Measurements from ENCODE around the gene FOXF1.

The FOXF1 gene

DNA sequence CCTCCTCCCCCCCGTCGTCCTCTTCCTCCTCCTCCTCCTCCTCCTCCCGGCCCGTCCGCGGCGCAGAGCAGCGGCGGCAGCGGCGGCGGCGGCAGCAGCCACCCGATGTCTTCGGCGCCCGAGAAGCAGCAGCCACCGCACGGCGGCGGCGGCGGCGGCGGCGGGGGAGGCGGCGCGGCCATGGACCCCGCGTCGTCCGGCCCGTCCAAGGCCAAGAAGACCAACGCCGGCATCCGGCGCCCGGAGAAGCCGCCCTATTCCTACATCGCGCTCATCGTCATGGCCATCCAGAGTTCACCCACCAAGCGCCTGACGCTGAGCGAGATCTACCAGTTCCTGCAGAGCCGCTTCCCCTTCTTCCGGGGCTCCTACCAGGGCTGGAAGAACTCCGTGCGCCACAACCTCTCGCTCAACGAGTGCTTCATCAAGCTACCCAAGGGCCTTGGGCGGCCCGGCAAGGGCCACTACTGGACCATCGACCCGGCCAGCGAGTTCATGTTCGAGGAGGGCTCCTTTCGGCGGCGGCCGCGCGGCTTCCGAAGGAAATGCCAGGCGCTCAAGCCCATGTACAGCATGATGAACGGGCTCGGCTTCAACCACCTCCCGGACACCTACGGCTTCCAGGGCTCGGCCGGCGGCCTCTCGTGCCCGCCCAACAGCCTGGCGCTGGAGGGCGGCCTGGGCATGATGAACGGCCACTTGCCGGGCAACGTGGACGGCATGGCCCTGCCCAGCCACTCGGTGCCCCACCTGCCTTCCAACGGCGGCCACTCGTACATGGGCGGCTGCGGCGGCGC is at the start of gene FOXF1:
TSS of gene FOXF1 (plus strand) at position 63 of the 797 bp plus-strand sequence. CDS start at position 106, 43 bp downstream.
- DNase-seq, result no peak

DNA sequence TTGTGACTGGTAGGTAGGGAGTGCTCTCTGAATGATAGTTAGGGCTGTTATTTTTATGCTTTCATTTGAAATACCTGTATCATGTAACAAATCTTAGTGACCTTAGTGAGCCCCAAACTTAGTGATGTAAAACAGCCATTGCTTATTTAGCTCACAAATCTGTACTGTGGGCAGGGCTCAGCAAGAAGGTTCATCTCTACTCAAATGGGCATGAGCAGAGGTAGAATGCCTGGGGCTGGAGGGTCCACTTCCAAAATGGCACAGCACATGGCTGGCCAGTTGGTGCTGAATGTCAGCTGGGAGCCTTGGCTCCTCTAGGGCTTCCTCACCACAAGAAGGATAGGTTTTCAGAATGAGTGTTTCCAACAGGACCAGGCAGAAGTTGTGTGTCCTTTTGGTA is 49.3 kb upstream of the FOXF1 start:
- no peak for DNase-seq

DNA sequence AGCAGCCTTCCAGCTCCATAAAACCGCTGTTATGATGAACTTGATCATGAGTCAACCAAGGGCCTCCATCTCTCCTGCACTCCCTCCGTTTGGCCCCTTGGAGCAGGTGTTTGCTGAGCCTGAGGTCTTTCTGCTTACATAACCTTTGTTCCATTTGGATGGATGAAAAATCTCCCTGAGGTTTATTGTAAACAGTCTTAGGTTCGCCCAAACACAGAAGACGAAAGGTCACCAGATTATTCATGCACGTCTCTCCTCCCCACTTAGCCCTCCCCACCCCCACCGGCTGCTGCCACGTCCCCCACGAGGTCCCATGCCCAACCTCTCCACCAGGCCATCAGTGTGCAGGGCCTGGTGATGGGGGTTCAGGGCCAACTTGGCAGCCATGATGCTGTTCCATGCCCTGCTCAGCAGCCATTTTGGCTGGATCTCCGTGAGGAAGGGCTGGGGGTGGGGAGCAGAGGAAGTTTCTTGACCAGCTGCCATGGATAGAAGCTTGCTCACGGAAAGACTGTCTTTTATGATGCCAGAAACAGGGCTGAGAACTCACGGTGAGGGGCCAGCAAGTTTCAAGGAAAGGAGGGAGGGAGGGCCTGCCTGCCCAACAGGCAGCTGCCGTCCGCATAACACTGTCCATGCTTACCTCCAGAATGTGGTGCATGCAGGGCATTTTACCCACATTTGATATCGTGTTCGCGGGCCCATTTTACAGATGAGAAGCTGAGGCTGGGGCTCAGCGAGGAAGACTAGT is 47.8 kb upstream of the FOXF1 start:
- no peak for DNase-seq

GRCh38 chr16:86464044-86464443 is 46.3 kb upstream of the FOXF1 start:
- no peak for DNase-seq

DNA sequence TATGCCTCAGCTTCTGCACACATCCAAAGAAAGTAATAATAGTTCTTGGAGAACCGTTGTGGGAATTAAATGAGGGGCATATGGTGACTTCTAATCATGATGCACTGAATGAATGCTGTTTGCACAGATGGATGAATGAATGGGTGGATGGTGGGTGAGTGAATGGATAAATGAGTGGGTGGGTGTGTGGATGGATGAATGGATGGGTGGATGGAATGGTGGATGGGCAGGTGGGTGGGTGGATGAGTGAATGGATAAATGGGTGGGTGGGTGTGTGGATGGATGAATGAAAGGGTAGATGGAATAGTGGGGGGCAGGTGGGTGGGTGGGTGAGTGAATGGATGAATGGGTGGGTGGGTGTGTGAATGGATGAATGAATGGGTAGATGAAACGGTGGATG is 44.9 kb upstream of the FOXF1 start:
- DNase-seq, result no peak

DNA sequence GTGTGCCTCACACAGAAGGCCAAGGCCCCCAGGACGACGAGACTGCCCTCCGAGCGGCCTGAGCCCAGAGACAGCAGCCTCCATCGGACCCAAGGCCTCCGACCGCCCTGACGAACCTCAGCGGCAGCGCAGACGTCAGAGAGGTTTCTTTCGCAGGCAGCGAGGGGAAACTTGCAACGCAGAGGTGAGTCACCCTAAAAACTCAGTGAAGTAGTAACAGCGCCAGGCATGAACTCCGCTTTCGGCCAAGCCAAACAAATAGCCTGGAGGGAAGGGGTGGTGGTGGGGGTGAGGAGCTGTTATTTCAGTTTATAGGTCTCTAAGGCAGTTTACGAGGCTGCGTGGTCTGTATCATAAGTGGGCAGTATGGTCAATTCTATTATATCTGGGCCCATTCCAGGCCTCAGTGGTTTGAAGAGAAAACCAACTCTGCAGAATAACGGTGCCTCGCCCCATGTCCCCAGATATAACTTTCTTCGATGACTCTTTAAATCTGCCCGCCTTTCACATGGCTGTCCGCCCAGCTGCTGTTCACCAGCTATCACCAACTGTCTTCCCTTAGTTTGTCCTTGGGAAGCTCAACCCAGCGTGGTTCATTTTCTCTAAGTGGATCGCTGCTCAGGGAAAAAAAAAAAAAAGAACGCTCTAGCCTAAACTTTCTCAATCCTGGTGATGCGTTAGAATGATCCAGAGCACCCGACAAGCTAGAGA is 43.5 kb upstream of the FOXF1 start:
- no peak for DNase-seq

DNA sequence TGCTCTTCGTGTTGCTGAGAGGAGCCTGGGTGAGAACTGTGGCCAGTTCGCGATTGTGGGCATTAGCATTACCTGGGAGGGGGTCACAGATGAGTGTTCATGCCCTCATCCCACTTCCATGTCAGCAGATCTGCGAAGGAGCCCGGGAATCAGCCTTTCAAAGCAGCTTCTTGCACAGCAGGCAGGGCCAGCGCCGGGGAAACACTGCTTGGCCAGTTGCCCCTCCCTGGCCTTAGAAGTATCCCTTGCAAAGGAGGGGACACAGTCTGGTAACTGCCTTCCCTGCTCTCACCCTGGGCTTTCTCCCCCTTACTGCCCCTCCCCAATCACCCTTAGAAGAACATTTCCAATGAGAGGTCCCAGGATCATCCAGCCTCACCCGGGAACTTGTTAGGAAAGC is 42.8 kb upstream of the FOXF1 start:
- DNase-seq, result no peak

- DNase-seq, result no peak
These were observed 39.4 kb upstream of the FOXF1 start for GRCh38 chr16:86470964-86471363.

- no peak for DNase-seq
These were observed 38.4 kb upstream of the FOXF1 start for GRCh38 chr16:86471896-86472295.

GRCh38 chr16:86472366-86472765 is 38.0 kb upstream of the FOXF1 start:
- no peak for DNase-seq

GRCh38 chr16:86476956-86477534 is 33.3 kb upstream of the FOXF1 start:
- no peak for DNase-seq

DNA sequence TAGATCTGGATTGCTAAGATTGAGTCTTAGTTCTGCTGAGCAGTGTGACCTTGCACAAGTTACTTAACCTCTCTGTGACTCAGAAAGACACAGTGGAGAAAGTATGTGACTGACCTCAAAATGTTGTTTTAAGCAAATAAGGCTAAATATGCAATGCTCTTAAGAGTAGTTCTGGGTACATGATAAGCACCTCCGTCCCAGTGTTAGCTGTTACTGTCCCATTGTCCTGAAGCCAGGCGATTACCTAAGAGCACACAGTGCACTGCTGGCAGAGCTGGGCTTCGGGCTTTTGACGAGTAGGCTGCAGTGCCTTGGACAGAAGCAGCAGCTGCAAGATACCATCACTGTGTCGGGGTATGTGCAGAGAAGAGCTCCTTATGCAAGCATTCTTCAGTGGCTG is 32.7 kb upstream of the FOXF1 start:
- no peak for DNase-seq

DNA sequence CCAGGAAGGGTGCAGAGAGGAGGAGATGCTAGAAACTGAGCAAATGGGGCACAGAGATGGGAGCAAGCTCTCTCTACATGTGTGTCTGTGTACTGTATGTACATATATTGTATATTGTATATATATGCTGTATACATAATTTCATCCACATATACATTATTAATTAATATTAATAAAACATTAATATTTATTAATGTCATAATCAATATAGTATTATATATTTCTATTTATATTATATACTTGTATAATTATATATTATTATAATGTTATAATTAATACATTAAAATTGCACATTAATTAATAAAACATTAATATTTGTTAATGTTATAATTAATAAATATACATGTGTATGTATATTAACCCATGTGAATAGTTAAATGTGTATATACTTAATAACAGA is 31.5 kb upstream of the FOXF1 start:
- DNase-seq, result no peak

- DNase-seq, result no peak
These were observed 30.9 kb upstream of the FOXF1 start for GRCh38 chr16:86479419-86479818.

- no peak for DNase-seq
These were observed 29.9 kb upstream of the FOXF1 start for GRCh38 chr16:86480444-86480843.

DNA sequence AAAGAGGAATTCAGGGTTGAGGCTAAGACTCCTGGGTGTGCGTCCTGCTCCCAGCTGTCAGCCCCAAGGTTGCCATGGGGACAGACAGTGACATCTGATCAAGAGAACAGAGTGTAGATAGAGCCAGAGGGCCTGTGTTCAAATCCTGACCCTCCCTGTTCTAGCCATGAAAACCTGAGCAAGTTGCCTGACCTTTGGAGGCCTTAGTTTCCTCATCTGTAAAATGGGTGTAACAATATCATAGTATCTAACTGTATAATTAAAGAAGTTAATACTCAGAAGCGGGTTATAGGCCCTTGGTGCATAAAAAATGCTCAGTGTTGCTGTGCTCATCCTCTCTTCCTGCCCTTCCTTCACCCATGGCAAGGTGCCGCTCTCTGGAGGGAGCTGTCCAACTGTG is 28.7 kb upstream of the FOXF1 start:
- DNase-seq, result no peak

- no peak for DNase-seq
These were observed 26.1 kb upstream of the FOXF1 start for GRCh38 chr16:86484240-86484639.

DNA sequence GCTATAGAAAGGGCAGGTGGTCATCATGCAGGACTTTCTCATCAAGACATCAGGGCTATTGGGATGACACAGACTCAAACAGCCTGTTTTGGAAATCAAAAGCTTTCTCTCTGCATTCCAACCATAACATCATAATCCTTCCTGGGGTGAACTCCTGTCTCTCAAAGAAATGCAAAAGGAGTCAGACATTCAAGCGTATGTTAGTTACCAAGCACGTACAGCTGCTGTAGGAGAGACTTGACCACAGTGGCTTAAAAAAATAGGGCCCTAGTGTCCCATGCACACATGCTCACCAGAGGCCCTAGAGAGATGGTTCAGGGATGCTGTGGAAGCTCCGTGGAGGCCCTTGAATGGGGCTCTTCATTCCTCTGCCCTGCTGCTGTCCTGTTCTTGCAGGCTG is 24.6 kb upstream of the FOXF1 start:
- DNase-seq, result no peak

DNA sequence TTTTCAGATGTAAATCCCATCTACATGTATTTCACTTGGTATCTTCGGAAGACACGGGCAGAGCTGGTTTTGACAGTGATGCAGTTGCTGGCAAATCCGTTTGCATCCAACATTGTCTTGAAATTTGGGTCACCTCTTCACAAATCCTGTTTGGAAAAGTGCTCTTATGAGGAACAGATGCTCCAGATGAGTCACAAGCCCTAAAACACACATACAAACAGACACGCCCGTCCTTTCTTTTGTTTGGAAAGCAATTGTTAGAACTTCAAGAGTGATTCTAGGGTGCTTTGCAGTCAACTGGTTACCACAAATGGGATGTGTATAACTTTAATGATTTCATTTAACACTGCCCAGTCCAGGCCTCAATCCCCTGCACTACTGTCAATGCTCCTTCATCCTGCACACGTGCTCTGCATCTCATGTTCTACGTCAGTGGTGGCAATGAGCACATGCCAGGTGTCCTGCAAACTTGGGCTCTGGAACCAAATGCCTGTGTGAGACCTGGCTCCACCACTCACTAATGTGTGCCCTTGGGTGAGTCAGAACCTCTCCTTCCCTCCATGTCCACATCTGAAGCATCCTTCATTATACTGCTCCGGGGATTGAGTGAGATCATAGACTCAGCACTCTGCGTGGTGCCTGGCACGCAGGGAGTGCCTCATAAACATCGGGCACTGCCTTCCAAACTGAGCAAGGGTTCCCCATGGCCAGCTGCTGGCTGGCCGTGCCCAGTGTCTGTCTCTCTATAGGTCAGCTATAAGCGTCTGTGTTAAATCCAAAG is 19.3 kb upstream of the FOXF1 start:
- peak in 1 of 2 experiments; percentile 35 for DNase-seq

GRCh38 chr16:86491640-86492023 is 18.7 kb upstream of the FOXF1 start:
- no peak for DNase-seq

DNA sequence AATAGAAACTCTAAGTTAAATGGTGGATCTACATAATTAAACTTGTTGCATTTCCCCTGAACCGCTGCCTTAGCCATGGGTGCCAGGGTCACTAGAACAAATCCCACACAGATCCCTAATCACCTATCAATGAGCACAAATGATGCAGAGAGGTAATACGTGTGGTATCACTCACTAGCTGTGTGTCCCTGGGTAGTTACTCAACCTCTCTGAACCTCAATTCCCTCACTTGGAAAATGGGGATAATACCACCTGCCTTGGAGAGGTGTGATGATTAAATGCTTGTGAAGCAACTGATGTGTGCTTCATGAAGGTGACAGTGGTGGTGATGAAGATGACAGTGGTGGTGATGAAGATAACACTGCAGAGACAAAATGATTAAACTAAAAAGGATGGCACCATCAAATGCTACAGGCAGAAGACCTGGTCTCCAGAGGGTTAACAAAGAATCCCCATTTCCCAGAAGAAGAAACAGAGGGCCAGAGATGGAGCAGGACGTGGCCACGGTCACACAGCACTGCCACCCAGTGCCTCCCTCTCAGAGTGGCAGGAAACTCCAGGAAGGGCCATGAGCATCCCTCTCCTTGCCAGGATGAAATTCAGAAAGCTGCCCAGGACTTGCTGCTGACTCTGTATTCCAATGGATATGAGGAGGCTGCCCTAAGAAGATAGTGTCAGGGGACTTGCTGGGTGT is 17.9 kb upstream of the FOXF1 start:
- no peak for DNase-seq

Measured in SHP77 (cell line).